ENCODE measurements around the gene CLIP3. TPM values are rescaled to one million over a fixed set of nuclear protein-coding genes. Genes with fewer than 3 reads are reported as not detected.
A peak's percentile ranks its signal among the peaks of the same experiment; 100 is the strongest.

CLIP3 gene
- total RNA-seq, 1 experiment from 2014 or later = 1.5 TPM

GRCh38 chr19:35986664-35987570 is 45.8 kb downstream of the CLIP3 start:
- Histone ChIP-seq H3K27me3 (ENCODE audit: insufficient read depth, low read length) (0 out of 2 replicates have a peak, but pooled peaks cover 3% of the 10 kb centered on the region), H3K9me3 (ENCODE audit: control insufficient read depth in 1 of 2, insufficient read depth in 1 of 2, low read depth in 1 of 2, low read length in 2 of 2) (no peaks in the 10 kb centered on the region), H3K79me2 (ENCODE audit: insufficient read depth, low read length) (no peaks in the 10 kb centered on the region), H3K4me3 (replicated peaks in 1 of 2; ENCODE audit: low read depth in 1 of 2, low read length in 2 of 2) (peak overlapping the region; percentile 40 to 56), H3K4me1 (ENCODE audit: control insufficient read depth in 1 of 2, insufficient read depth in 2 of 2, low read length in 2 of 2) (peaks cover 9 to 19% of the 10 kb centered on the region in 2 experiments; a peak in 3 of 4 replicates), H2AFZ (ENCODE audit: low read depth, low read length, poor library complexity, severe bottlenecking) (peak overlapping the region; percentile 85), H3K36me3 (ENCODE audit: control insufficient read depth in 1 of 2, insufficient read depth in 2 of 2, low read length in 2 of 2) (no peaks in the 10 kb centered on the region), H3K4me2 (ENCODE audit: low read length) (peak overlapping the region; percentile 72), H3K27ac (ENCODE audit: low read depth, low read length) (no peak overlapping the region), H4K20me1 (ENCODE audit: insufficient read depth) (no peaks in the 10 kb centered on the region), H3K9me2 (ENCODE audit: insufficient read depth) (no peaks in the 10 kb centered on the region), H3K9ac (ENCODE audit: low read length) (peak overlapping the region; percentile 41)
- POLR2A ChIA-PET = interaction anchor here (1.1 to 1.3 kb wide), 2 partner anchors 27 to 239 kb away, joined by 3 to 4 read pairs; partner anchors contain the start of genes ALKBH6 and LIN37
- peak; percentile 87 for ATAC-seq
- intact Hi-C loops (cut with micrococcal nuclease) = no loop called here
- RAD21 ChIA-PET (ENCODE audit: low non-redundant PET in 1 of 2, low total read pairs in 2 of 2, uncharacterized antibody in 2 of 2, unreplicated experiment in 2 of 2) = interaction anchor here in 1 of 2 experiments (0.9 kb wide), 1 partner anchor 167 kb away, joined by 10 read pairs; no protein-coding TSS in a partner anchor
- CTCF ChIA-PET = interaction anchor here (0.7 kb wide), 1 partner anchor 10 kb away, joined by 3 read pairs; no protein-coding TSS in a partner anchor
- no peak for DNase-seq (ENCODE audit: low read depth, low spot score)
- no TSS peak for BruUV-seq (replicated peaks)
- TF ChIP-seq YY1 (IDR thresholded peaks at IDR 0.05; ENCODE audit: extremely low read depth, insufficient replicate concordance, low read depth, low read length) (no peak), ZBTB33 (IDR thresholded peaks at IDR 0.05; ENCODE audit: extremely low read depth, insufficient replicate concordance, low read length) (no peak), ATF3 (IDR thresholded peaks at IDR 0.05) (no peak), CEBPB (IDR thresholded peaks at IDR 0.05; ENCODE audit: low read depth) (no peak), ZNF274 (IDR thresholded peaks at IDR 0.05; ENCODE audit: low read depth, low read length) (no peak), ELF1 (IDR thresholded peaks at IDR 0.05; ENCODE audit: borderline replicate concordance, low read depth) (no peak), EGR1 (IDR thresholded peaks at IDR 0.05; ENCODE audit: low read depth) (0 out of 2 replicates have a peak, but pooled peaks have one; percentile 41), FOSL1 (IDR thresholded peaks at IDR 0.05; ENCODE audit: low read depth) (no peak), JUND (IDR thresholded peaks at IDR 0.05) (no peak), CBX3 (IDR thresholded peaks at IDR 0.05; ENCODE audit: low read depth) (no peak), TCF7L2 (IDR thresholded peaks at IDR 0.05; ENCODE audit: borderline replicate concordance, extremely low read depth, insufficient read depth, insufficient read length) (no peak), MAX (IDR thresholded peaks at IDR 0.05) (peak; percentile 43; the same call in 1 of the 2 replicates), POLR2AphosphoS5 (IDR thresholded peaks at IDR 0.05; ENCODE audit: low read depth, low read length) (no peak), RAD21 (IDR thresholded peaks at IDR 0.05; ENCODE audit: low read depth) (no peak), ZFX (IDR thresholded peaks at IDR 0.05) (no peak)

Data from HCT116 (cell line).